ENCODE data around the gene PCDH12.

The PCDH12 gene

GRCh38 chr5:141966275-141966962, 8.4 kb upstream of the PCDH12 start:
- DNase-seq: no peak

- no peak for DNase-seq
Measured at GRCh38 chr5:141965071-141965470, 7.1 kb upstream of the PCDH12 start.

- no peak for DNase-seq
Measured at GRCh38 chr5:141963701-141964100, 5.7 kb upstream of the PCDH12 start.

- no peak for DNase-seq
Measured at GRCh38 chr5:141961466-141961865, 3.5 kb upstream of the PCDH12 start.

- DNase-seq: peak; percentile 85
Measured at GRCh38 chr5:141960449-141961323, 2.7 kb upstream of the PCDH12 start.

GRCh38 chr5:141960018-141960417, 2.0 kb upstream of the PCDH12 start:
- no peak for DNase-seq

- DNase-seq: no peak
Measured at GRCh38 chr5:141958546-141959172, 657 bp upstream of the PCDH12 start.

- DNase-seq: no peak
Measured at GRCh38 chr5:141957367-141957996, 520 bp downstream of the PCDH12 start.

GRCh38 chr5:141954194-141954593, 3.8 kb downstream of the PCDH12 start:
- no peak for DNase-seq

GRCh38 chr5:141952020-141952419, 6.0 kb downstream of the PCDH12 start:
- no peak for DNase-seq

GRCh38 chr5:141951332-141951781, 6.6 kb downstream of the PCDH12 start:
- DNase-seq: no peak

- no peak for DNase-seq
Measured at GRCh38 chr5:141950207-141951005, 7.6 kb downstream of the PCDH12 start.

- DNase-seq: no peak
Measured at GRCh38 chr5:141949511-141949910, 8.5 kb downstream of the PCDH12 start.

- no peak for DNase-seq
Measured at GRCh38 chr5:141948812-141949211, 9.2 kb downstream of the PCDH12 start.

GRCh38 chr5:141947316-141947715, 10.7 kb downstream of the PCDH12 start:
- DNase-seq: no peak

GRCh38 chr5:141945511-141946051, 12.4 kb downstream of the PCDH12 start:
- no peak for DNase-seq

GRCh38 chr5:141944076-141944475, 13.9 kb downstream of the PCDH12 start:
- no peak for DNase-seq

GRCh38 chr5:141942185-141942857, 15.7 kb downstream of the PCDH12 start:
- DNase-seq: no peak

GRCh38 chr5:141941779-141942178, 16.2 kb downstream of the PCDH12 start:
- no peak for DNase-seq

GRCh38 chr5:141941307-141941706, 16.7 kb downstream of the PCDH12 start:
- no peak for DNase-seq

GRCh38 chr5:141940695-141941271, 17.2 kb downstream of the PCDH12 start:
- no peak for DNase-seq
